HFF-Myc (cell line): ENCODE data around the gene GUCA2B.

Source experiments
- DNase-seq: peaks from one replicate; pipeline ENCODE4 v3.0.0-alpha.2; 2011; ENCODE audit warnings: low read depth; ENCODE audit errors: extremely low read depth
- H3K4me3 ChIP-seq: replicated peaks from 2 replicates; pipeline ENCODE4 v1.5.1; 2011; ENCODE audit warnings: low read depth, mild to moderate bottlenecking, control low read depth, low read length
- CTCF ChIP-seq: IDR thresholded peaks from 2 replicates; pipeline ENCODE4 v1.5.1; 2012; ENCODE audit warnings: mild to moderate bottlenecking, low read depth, low read length, control low read depth; ENCODE audit errors: missing control alignments

GUCA2B gene

GRCh38 chr1:42157667-42158066 is 4.5 kb downstream of the GUCA2B start:
- peak; percentile 5 for TF ChIP-seq CTCF
- H3K4me3 ChIP-seq: no peak overlapping the region
- no peak for DNase-seq

- TF ChIP-seq CTCF: no peak
- no peak overlapping the region for H3K4me3 ChIP-seq
- DNase-seq: no peak
Measured at GRCh38 chr1:42158189-42158588, 5.0 kb downstream of the GUCA2B start.

- no peak overlapping the region for H3K4me3 ChIP-seq
- no peak for TF ChIP-seq CTCF
- no peak for DNase-seq
Measured at GRCh38 chr1:42162181-42162580, 9.0 kb downstream of the GUCA2B start.

GRCh38 chr1:42163114-42163513 is 9.9 kb downstream of the GUCA2B start:
- DNase-seq: no peak
- no peak overlapping the region for H3K4me3 ChIP-seq
- TF ChIP-seq CTCF: no peak

- DNase-seq: no peak
- TF ChIP-seq CTCF: no peak
- no peak overlapping the region for H3K4me3 ChIP-seq
Measured at GRCh38 chr1:42163536-42164503, 10.6 kb downstream of the GUCA2B start.

- no peak within 1 kb of the TSS for H3K4me3 ChIP-seq
- no peak for DNase-seq
- no peak for TF ChIP-seq CTCF
Measured at GRCh38 chr1:42164551-42165420, 11.6 kb downstream of the GUCA2B start, which contains the start of gene GUCA2A. TSS of gene GUCA2A (minus strand) at chr1:42164745. CDS start at chr1:42164712, 33 bp downstream.
